Panc1 (cell line): ENCODE measurements around the gene LEMD2.

Experiments used
- SIN3A ChIP-seq: IDR thresholded peaks from 2 replicates; pipeline ENCODE4 v1.6.1; 2012; ENCODE audit warnings: low read depth, mild to moderate bottlenecking, low read length, moderate library complexity, borderline replicate concordance; ENCODE audit not compliant: insufficient read depth
- TF ChIP-seq, protein P1 (sequence below): fragments of 450-650 bp; IDR thresholded peaks from 2 replicates; pipeline ENCODE4 v1.5.1; 2017; ENCODE audit warnings: mild to moderate bottlenecking
- TF ChIP-seq, protein P2 (sequence below), 2 experiments: IDR thresholded peaks; 2 replicates each; pipeline ENCODE4 v1.6.1; 2011 to 2012; ENCODE audit warnings: low read depth in 2 of 2, control low read depth in 1 of 2, low read length in 1 of 2, mild to moderate bottlenecking in 1 of 2, moderate library complexity in 1 of 2; ENCODE audit not compliant: insufficient read depth in 1 of 2

DNA sequence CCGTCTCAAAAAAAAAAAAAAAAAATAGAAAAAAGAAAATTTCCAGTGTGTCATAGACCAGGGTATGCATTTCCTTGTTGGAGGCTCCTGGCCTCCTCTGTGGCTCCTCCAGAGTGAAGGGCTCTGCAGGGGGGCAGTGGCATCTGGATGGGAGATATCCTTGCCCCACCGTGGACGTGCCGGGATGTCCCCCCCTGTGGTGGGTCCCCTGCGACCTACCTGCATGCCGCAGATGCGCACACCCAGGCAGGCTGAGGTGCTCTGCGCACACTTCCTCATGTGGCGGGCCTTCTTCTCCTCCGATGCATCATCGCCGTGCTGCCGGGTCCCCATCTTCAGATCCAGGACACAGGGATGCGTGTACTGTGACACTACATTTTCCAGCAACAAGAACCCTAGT, 63.7 kb downstream of the LEMD2 start:
- TF ChIP-seq, protein P1, sequence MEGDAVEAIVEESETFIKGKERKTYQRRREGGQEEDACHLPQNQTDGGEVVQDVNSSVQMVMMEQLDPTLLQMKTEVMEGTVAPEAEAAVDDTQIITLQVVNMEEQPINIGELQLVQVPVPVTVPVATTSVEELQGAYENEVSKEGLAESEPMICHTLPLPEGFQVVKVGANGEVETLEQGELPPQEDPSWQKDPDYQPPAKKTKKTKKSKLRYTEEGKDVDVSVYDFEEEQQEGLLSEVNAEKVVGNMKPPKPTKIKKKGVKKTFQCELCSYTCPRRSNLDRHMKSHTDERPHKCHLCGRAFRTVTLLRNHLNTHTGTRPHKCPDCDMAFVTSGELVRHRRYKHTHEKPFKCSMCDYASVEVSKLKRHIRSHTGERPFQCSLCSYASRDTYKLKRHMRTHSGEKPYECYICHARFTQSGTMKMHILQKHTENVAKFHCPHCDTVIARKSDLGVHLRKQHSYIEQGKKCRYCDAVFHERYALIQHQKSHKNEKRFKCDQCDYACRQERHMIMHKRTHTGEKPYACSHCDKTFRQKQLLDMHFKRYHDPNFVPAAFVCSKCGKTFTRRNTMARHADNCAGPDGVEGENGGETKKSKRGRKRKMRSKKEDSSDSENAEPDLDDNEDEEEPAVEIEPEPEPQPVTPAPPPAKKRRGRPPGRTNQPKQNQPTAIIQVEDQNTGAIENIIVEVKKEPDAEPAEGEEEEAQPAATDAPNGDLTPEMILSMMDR: no peak
- TF ChIP-seq, protein P2, sequence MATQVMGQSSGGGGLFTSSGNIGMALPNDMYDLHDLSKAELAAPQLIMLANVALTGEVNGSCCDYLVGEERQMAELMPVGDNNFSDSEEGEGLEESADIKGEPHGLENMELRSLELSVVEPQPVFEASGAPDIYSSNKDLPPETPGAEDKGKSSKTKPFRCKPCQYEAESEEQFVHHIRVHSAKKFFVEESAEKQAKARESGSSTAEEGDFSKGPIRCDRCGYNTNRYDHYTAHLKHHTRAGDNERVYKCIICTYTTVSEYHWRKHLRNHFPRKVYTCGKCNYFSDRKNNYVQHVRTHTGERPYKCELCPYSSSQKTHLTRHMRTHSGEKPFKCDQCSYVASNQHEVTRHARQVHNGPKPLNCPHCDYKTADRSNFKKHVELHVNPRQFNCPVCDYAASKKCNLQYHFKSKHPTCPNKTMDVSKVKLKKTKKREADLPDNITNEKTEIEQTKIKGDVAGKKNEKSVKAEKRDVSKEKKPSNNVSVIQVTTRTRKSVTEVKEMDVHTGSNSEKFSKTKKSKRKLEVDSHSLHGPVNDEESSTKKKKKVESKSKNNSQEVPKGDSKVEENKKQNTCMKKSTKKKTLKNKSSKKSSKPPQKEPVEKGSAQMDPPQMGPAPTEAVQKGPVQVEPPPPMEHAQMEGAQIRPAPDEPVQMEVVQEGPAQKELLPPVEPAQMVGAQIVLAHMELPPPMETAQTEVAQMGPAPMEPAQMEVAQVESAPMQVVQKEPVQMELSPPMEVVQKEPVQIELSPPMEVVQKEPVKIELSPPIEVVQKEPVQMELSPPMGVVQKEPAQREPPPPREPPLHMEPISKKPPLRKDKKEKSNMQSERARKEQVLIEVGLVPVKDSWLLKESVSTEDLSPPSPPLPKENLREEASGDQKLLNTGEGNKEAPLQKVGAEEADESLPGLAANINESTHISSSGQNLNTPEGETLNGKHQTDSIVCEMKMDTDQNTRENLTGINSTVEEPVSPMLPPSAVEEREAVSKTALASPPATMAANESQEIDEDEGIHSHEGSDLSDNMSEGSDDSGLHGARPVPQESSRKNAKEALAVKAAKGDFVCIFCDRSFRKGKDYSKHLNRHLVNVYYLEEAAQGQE (IDR thresholded peaks at IDR 0.05; ENCODE audit: insufficient read depth in 1 of 2, low read depth in 2 of 2, low read length in 1 of 2): no peak
- TF ChIP-seq SIN3A: no peak
